ENCODE data around the gene MCEMP1.

The MCEMP1 gene

DNA sequence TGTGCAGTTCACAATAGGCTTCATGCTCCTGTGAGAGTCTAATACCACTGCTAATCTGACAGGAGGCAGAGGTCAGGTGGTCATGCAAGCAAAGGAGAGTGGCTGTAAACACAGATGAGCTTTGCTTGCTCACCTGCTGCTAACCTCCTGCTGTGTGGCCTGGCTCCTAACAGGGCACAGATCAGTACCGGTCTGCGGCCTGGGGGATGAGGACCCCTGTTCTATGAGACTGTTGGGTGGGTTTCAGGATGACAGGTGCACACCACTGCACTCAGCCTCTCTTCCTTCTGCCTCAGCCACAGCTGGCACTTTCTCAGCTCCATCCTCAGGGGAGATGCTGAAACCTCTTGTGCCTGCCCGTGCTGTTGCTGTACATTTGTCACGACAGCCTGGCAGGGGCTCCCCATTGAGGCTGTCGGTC is 45.4 kb downstream of the MCEMP1 start:
- Histone ChIP-seq H3K27me3 (ENCODE audit: control insufficient read depth, low read length) (peaks cover 8% of the 10 kb centered on the region), H3K9me3 (ENCODE audit: control insufficient read depth, insufficient read depth, low read length) (no peaks in the 10 kb centered on the region), H3K36me3 (ENCODE audit: control insufficient read depth, low read length) (no peaks in the 10 kb centered on the region), H4K20me1 (ENCODE audit: control insufficient read depth, insufficient read depth, low read depth, low read length) (no peaks in the 10 kb centered on the region), H3K9me2 (replicated peaks; ENCODE audit: control insufficient read depth, low read length) (no peaks in the 10 kb centered on the region), H3K4me3 (ENCODE audit: low read length) (no peak overlapping the region), H3K79me2 (ENCODE audit: control insufficient read depth, low read length) (no peaks in the 10 kb centered on the region), H3K27ac (ENCODE audit: low read depth, low read length) (no peak overlapping the region), H3K4me2 (ENCODE audit: low read length) (no peak overlapping the region), H3F3A (ENCODE audit: control insufficient read depth, insufficient read depth) (no peaks in the 10 kb centered on the region), H3K4me1 (ENCODE audit: control insufficient read depth, low read length) (peaks cover 6% of the 10 kb centered on the region)
- TF ChIP-seq, protein P1, sequence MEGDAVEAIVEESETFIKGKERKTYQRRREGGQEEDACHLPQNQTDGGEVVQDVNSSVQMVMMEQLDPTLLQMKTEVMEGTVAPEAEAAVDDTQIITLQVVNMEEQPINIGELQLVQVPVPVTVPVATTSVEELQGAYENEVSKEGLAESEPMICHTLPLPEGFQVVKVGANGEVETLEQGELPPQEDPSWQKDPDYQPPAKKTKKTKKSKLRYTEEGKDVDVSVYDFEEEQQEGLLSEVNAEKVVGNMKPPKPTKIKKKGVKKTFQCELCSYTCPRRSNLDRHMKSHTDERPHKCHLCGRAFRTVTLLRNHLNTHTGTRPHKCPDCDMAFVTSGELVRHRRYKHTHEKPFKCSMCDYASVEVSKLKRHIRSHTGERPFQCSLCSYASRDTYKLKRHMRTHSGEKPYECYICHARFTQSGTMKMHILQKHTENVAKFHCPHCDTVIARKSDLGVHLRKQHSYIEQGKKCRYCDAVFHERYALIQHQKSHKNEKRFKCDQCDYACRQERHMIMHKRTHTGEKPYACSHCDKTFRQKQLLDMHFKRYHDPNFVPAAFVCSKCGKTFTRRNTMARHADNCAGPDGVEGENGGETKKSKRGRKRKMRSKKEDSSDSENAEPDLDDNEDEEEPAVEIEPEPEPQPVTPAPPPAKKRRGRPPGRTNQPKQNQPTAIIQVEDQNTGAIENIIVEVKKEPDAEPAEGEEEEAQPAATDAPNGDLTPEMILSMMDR (IDR thresholded peaks at IDR 0.05; ENCODE audit: low read depth, low read length, poor library complexity, severe bottlenecking) = no peak

DNA sequence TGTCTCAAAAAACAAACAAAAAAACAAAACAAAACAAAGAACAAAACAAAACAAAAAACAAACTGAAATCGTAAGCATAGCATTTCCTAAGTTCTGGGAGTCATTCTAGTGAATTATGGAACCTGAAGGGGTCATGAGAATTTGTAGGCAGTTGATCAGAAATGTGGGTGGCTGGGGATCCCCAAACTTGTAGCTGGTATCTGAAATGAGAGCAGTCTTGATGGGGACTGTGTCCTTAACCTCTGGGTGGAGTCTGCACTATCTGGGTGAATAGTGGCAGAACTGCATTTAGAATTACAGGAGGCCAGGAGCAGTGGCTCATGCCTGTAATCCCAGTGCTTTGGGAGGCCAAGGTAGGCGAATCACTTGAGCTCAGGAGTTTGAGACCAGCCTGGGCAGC is 48.9 kb downstream of the MCEMP1 start:
- Histone ChIP-seq H3K79me2 (ENCODE audit: control insufficient read depth, low read length) (no peaks in the 10 kb centered on the region), H3K4me3 (ENCODE audit: low read length) (no peak overlapping the region), H3F3A (ENCODE audit: control insufficient read depth, insufficient read depth) (no peaks in the 10 kb centered on the region), H3K9me2 (replicated peaks; ENCODE audit: control insufficient read depth, low read length) (no peaks in the 10 kb centered on the region), H3K4me1 (ENCODE audit: control insufficient read depth, low read length) (no peaks in the 10 kb centered on the region), H3K27ac (ENCODE audit: low read depth, low read length) (no peak overlapping the region), H3K9me3 (ENCODE audit: control insufficient read depth, insufficient read depth, low read length) (no peaks in the 10 kb centered on the region), H3K36me3 (ENCODE audit: control insufficient read depth, low read length) (no peaks in the 10 kb centered on the region), H3K4me2 (ENCODE audit: low read length) (no peak overlapping the region), H3K27me3 (ENCODE audit: control insufficient read depth, low read length) (peaks cover 18% of the 10 kb centered on the region), H4K20me1 (ENCODE audit: control insufficient read depth, insufficient read depth, low read depth, low read length) (no peaks in the 10 kb centered on the region)
- TF ChIP-seq, protein P1 (IDR thresholded peaks at IDR 0.05; ENCODE audit: low read depth, low read length, poor library complexity, severe bottlenecking) = no peak
- no peak for TF ChIP-seq EZH2phosphoT487 (IDR thresholded peaks at IDR 0.05; ENCODE audit: borderline replicate concordance, low read length)

DNA sequence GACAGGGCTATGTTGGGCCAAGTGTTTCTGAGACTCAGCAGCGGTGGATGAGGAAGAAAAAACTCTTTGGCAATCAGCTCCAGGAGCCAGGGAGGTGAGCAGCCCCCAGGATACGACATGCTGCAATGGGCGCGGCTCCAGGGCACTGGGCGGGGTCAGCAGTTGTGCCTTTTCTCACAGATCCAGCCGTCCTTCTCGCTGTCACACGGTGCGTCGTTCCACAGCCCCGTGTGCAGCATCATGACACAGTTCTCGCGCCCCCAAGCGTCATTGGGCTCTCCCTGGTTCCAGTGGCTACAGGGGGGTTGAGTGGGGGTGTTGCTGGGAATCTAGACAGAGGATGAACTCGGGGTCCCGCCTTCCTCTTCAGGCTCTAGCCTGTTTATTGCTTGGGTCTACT is 52.3 kb downstream of the MCEMP1 start:
- TF ChIP-seq, protein P1 (IDR thresholded peaks at IDR 0.05; ENCODE audit: low read depth, low read length, poor library complexity, severe bottlenecking) = no peak
- TF ChIP-seq EZH2phosphoT487 (IDR thresholded peaks at IDR 0.05; ENCODE audit: borderline replicate concordance, low read length) = no peak
- H3K79me2 ChIP-seq (ENCODE audit: control insufficient read depth, low read length) = no peaks in the 10 kb centered on the region
- H3K4me3 ChIP-seq (ENCODE audit: low read length) = no peak overlapping the region
- H4K20me1 ChIP-seq (ENCODE audit: control insufficient read depth, insufficient read depth, low read depth, low read length) = no peaks in the 10 kb centered on the region
- H3K36me3 ChIP-seq (ENCODE audit: control insufficient read depth, low read length) = no peaks in the 10 kb centered on the region
- H3K27ac ChIP-seq (ENCODE audit: low read depth, low read length) = no peak overlapping the region
- peaks cover 15% of the 10 kb centered on the region for H3K27me3 ChIP-seq (ENCODE audit: control insufficient read depth, low read length)
- no peaks in the 10 kb centered on the region for H3K9me3 ChIP-seq (ENCODE audit: control insufficient read depth, insufficient read depth, low read length)
- no peak overlapping the region for H3K4me2 ChIP-seq (ENCODE audit: low read length)
- no peaks in the 10 kb centered on the region for H3F3A ChIP-seq (ENCODE audit: control insufficient read depth, insufficient read depth)
- no peaks in the 10 kb centered on the region for H3K4me1 ChIP-seq (ENCODE audit: control insufficient read depth, low read length)
- no peaks in the 10 kb centered on the region for H3K9me2 ChIP-seq (replicated peaks; ENCODE audit: control insufficient read depth, low read length)

Measured in DOHH2 (cell line).